GM12873 (cell line): ENCODE data around the gene CLPSL2.

Experiments
- TF ChIP-seq, protein P1 (sequence below): IDR thresholded peaks from 2 replicates; pipeline ENCODE4 v1.5.1; 2012; ENCODE audit warnings: low read depth, mild to moderate bottlenecking, moderate library complexity, low read length, control low read depth; ENCODE audit not compliant: insufficient read depth; ENCODE audit errors: missing control alignments

The CLPSL2 gene

GRCh38 chr6:35794536-35795452, 18.4 kb downstream of the CLPSL2 start:
- TF ChIP-seq, protein P1, sequence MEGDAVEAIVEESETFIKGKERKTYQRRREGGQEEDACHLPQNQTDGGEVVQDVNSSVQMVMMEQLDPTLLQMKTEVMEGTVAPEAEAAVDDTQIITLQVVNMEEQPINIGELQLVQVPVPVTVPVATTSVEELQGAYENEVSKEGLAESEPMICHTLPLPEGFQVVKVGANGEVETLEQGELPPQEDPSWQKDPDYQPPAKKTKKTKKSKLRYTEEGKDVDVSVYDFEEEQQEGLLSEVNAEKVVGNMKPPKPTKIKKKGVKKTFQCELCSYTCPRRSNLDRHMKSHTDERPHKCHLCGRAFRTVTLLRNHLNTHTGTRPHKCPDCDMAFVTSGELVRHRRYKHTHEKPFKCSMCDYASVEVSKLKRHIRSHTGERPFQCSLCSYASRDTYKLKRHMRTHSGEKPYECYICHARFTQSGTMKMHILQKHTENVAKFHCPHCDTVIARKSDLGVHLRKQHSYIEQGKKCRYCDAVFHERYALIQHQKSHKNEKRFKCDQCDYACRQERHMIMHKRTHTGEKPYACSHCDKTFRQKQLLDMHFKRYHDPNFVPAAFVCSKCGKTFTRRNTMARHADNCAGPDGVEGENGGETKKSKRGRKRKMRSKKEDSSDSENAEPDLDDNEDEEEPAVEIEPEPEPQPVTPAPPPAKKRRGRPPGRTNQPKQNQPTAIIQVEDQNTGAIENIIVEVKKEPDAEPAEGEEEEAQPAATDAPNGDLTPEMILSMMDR: no peak

GRCh38 chr6:35795453-35796071, 19.2 kb downstream of the CLPSL2 start:
- TF ChIP-seq, protein P1: no peak

DNA sequence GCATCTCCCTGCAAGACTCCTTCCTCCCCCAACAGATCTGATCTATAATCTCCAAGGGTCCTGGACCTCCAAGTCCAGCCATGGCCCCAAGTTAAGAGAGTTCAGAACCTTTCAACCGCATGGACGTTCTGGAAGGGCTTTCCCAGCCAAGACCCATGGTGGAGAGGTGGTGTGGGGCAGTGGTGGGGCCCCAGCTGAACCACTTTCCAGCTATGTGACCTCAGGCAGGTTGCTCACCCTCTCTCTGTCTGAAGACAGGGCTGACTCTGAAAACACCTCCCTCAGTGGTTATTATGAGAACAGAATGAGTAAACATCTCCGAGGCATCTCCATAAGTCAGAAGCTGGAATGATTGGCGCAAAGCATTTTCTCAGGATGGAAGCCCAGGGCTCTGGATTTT, 19.8 kb downstream of the CLPSL2 start:
- TF ChIP-seq, protein P1: no peak

DNA sequence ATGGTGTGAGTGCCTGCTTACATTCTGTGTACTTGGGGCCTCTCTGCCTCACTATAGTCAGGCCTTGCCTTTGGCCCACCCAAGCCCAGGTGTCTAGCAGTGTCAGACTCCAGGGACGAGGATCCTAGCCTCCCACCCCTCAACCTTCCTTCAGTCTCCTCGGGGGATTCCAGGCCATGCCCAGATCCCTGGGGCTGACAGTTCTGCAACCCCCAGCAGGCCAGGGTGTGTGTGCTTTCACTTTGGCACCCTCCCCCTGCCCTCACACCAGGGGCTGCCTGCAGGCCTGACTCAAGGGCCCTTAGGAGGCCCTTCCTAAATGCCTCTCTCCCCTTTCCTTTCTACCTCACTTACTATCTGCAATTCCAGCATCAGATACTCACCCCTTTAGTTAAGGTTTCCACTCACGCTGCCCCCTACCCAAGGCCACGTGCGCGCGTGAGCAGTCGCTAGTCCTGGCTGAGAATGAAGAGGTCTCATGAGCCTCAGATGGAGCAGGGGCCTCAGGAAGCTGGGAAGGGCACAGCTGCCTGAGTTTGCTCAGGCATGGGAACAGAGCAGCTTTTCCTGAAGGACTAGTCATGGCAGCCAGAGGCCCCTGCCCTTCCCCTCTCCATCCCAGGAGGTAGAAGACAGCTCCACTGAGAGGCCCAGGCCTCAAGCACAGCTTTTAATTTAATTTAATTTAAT, 21.6 kb downstream of the CLPSL2 start:
- TF ChIP-seq, protein P1: no peak

DNA sequence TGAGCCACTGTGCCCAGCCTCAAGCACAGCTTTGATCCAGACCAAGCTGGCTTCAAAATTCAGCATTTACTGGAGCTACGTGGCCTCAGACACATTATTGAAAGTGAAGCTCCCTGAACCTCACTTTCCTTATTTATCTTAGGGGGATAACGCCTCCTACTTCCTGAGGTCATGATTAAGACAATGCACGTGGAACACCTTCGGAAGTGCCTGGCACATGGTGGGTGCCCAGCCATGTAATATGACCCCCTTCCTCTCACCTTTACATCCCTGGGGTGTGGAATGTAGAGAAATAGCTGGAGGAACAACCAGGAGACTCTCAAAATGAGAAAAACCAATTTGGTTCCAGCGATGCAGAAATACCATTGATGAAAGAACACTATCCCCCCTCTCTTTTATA, 22.3 kb downstream of the CLPSL2 start:
- TF ChIP-seq, protein P1: no peak

DNA sequence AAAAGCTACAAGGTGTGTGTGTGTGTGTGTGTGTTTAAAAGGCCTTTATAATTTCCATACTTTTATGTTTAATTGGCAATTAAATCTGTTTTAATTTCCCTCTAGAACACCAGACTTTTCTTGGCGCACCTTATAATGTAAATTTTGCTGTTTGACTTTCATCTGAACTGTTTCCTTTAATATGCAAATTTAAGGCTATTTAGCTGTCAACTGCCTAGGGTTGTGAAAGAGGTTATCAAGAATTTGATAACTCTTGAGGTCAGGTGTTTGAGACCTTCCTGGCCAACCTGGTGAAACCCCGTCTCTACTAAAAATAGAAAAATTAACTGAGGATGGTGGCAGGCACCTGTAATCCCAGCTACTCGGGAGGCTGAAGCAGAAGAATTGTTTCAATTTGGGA, 24.8 kb downstream of the CLPSL2 start:
- TF ChIP-seq, protein P1: no peak
